Effector memory CD4-positive, alpha-beta T cell (primary cell): ENCODE results near the gene PLA2G2E.

ENCODE experiments used
- DNase-seq, 3 donors: peaks; one replicate each; pipeline ENCODE4 v3.0.0-alpha.2; 2020
- H3K27ac ChIP-seq: 2 replicates; pipeline ENCODE4 v1.7.0; 2013; ENCODE audit warnings: mild to moderate bottlenecking, low read length, moderate library complexity; ENCODE audit not compliant: insufficient read depth, poor library complexity, severe bottlenecking
- H3K27me3 ChIP-seq: replicated peaks from 2 replicates; pipeline ENCODE4 v1.7.0; 2013; ENCODE audit warnings: mild to moderate bottlenecking, low read length; ENCODE audit not compliant: insufficient read depth, control insufficient read depth, poor library complexity, severe bottlenecking
- H3K36me3 ChIP-seq: 2 replicates; pipeline ENCODE4 v1.7.0; 2013; ENCODE audit warnings: mild to moderate bottlenecking, low read length, moderate library complexity; ENCODE audit not compliant: control insufficient read depth, insufficient read depth
- H3K4me1 ChIP-seq: 2 replicates; pipeline ENCODE4 v1.7.0; 2013; ENCODE audit warnings: low read length, mild to moderate bottlenecking; ENCODE audit not compliant: control insufficient read depth, insufficient read depth, poor library complexity, severe bottlenecking
- H3K4me3 ChIP-seq: 2 replicates; pipeline ENCODE4 v1.7.0; 2013; ENCODE audit warnings: low read length, low read depth, mild to moderate bottlenecking; ENCODE audit not compliant: insufficient read depth, poor library complexity, severe bottlenecking
- H3K9me3 ChIP-seq: 2 replicates; pipeline ENCODE4 v1.7.0; 2013; ENCODE audit warnings: mild to moderate bottlenecking, low read length, moderate library complexity; ENCODE audit not compliant: control insufficient read depth

PLA2G2E gene

GRCh38 chr1:19878637-19878985, 44.8 kb downstream of the PLA2G2E start:
- no peak overlapping the region for H3K27ac ChIP-seq
- no peak overlapping the region for H3K4me3 ChIP-seq
- no peaks in the 10 kb centered on the region for H3K27me3 ChIP-seq
- no peaks in the 10 kb centered on the region for H3K9me3 ChIP-seq
- DNase-seq = no peak
- H3K4me1 ChIP-seq = peaks cover 8% of the 10 kb centered on the region
- H3K36me3 ChIP-seq = no peaks in the 10 kb centered on the region

GRCh38 chr1:19877821-19878636, 45.4 kb downstream of the PLA2G2E start:
- Histone ChIP-seq H3K4me3 (no peak overlapping the region), H3K27me3 (no peaks in the 10 kb centered on the region), H3K9me3 (no peaks in the 10 kb centered on the region), H3K4me1 (peaks cover 2% of the 10 kb centered on the region), H3K36me3 (no peaks in the 10 kb centered on the region), H3K27ac (no peak overlapping the region)
- no peak for DNase-seq

- DNase-seq = no peak
- H3K9me3 ChIP-seq = no peaks in the 10 kb centered on the region
- H3K27me3 ChIP-seq = no peaks in the 10 kb centered on the region
- no peak overlapping the region for H3K4me3 ChIP-seq
- no peak overlapping the region for H3K27ac ChIP-seq
- H3K4me1 ChIP-seq = no peaks in the 10 kb centered on the region
- H3K36me3 ChIP-seq = no peaks in the 10 kb centered on the region
Observed at GRCh38 chr1:19877181-19877750, 46.2 kb downstream of the PLA2G2E start.

GRCh38 chr1:19872190-19872589, 51.2 kb downstream of the PLA2G2E start:
- Histone ChIP-seq H3K9me3 (no peaks in the 10 kb centered on the region), H3K27me3 (peaks cover 4% of the 10 kb centered on the region)
- no peak for DNase-seq

More at GRCh38 chr1:19872190-19872589, 51.2 kb downstream of the PLA2G2E start:
- Histone ChIP-seq H3K36me3 (no peaks in the 10 kb centered on the region), H3K4me1 (no peaks in the 10 kb centered on the region), H3K27ac (no peak overlapping the region), H3K4me3 (no peak overlapping the region)
